ENCODE measurements around the gene EXD3.

EXD3 gene

DNA sequence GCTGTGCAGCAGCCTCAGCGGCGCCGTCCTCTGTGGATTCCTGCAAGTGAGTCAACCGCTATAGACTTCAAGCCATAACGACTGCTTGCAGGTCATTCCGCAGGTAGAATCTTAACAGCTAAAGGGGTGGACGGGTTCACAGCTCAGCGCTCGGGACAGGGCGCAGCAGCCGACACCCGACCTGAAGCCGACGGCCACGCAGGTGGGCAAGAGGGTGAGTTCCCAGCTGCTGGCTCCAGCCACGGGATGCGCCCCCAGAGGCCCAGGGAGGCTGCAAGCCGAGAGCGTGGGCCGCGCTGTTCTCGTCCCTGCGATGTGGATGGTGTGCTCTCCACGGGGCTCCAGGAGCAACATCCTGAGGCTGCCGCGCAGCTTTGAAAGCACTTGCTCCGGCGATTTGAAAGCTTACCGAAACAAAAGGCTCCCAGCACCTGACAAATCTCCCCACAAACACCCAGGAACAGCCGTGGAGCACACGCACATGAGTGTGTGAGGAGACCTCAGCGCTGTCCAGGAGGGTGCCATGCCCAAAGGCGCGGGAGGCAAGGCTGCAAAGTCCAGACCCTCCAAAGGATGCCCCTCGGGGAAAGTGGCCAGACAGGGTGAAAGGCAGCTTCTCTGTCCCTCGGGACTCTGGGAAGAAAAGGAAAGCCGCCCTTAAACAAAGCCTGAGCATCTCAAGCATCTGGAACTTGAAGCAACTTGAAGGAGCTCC lies 48.7 kb downstream of the EXD3 start:
- DNase-seq: no peak

DNA sequence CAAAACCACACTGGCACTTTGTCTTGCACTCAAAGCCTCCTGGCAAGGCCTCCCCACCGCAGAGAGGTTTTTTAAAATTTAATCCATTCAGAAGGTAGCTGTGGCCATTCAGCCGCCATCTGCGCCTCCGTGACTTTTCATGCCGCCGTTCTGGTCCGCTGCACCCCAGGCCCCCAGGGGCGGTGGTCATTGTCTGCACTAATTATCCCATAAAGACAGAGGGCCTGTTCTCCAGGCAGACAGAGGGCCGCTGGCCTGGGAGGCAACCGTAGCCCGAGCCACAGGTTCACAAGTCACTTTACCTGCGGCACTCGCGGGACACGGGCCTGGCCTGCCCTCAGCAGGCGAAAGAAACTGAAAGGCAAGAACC lies 49.4 kb downstream of the EXD3 start:
- no peak for DNase-seq

DNA sequence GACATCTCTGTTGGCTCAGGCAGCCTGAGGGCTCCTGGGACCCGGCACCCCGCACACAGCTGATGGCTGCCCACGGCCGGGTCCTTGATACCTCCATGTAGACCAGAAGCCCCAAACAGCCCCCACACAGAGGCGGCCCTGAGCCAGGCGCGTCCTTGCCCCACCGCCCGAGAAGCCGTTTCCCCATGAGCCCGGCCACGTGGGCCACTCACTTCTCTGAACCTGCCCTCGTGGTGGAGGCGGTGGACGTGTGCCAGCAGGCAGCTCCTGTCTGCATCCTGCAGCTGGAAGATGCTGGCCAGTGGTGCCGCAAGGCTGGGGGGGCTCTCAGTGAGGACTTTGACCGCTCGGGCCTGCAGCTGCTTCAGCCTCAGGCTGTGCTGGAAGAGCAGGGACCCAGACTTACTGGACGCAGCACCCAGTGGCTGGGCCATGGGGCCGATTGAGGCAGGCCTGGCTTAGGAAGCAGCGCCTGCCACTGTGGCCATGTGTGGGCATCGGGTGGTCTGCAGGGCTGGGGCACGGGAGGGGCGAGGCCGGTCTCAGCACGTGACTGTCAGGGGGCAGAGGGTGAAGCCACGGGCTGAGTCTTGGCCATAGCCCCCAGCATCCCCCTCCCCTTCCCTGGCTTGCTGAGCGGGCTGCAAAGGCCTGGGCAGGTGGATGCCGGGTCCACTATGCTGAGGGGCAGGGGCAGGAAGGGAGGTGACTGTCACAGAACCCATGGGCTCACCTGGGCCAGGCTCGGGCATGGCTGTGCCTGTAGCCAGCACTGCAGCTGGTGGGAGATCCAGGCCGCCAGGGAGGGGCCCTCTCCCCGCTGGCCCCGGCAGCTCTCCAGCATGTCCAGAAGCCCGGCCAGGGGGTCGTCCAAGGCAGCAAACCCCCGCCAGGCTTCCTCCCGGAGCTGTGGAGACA lies 50.0 kb downstream of the EXD3 start:
- no peak for DNase-seq

DNA sequence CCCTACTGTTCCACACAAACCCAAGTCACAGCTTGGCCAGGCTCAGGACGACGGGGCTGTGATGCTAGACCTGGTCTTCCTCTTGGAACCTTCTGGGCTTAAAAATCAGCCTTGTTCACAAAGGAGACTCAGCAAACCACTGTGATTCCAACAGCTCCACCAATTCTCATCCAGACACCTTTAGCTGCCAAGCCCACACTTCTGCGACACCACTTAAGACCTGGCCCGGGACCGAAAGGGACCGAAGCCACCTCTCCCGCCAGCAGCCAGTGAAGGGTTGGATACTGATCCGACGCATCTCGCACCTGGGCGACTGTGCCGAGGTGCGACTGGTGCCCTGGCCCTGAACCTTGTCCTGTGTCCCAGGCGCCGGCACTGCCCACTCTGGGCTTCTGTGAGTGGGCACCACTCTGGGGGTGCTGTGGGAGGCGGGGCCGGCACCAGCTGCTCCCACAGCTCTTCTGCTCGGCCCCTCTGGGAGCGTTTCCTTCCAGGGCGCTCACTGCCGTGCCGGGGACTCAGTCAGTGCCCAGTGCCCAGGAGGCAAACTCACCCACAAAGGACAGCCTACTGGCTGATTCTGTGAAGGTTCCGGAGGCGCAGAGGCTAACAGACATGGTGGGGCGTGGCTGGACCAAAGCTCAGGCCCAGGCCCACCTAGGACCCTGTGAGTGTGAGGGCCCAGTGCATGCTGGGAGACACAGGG lies 50.9 kb downstream of the EXD3 start:
- no peak for DNase-seq

DNA sequence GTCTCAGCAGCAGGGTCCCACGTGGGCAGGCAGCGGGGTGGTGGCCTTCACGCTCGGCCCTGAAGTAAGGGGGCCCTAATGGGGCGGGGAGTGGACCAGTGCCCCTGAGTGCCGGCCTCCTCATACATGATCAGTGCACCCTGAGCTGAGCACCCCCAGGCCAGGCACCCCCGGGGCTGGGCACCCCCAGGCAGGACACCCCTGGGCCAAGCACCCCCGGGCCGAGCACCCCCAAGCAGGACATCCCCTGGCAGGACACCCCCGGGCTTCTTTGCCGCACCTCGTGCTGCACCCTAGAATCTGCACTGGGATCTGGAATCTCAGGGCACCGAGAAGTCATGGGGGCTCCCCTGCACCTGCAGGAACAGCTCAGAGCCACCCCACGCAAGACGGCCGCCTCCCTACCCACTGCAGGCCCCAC lies 51.4 kb downstream of the EXD3 start:
- DNase-seq: no peak

DNA sequence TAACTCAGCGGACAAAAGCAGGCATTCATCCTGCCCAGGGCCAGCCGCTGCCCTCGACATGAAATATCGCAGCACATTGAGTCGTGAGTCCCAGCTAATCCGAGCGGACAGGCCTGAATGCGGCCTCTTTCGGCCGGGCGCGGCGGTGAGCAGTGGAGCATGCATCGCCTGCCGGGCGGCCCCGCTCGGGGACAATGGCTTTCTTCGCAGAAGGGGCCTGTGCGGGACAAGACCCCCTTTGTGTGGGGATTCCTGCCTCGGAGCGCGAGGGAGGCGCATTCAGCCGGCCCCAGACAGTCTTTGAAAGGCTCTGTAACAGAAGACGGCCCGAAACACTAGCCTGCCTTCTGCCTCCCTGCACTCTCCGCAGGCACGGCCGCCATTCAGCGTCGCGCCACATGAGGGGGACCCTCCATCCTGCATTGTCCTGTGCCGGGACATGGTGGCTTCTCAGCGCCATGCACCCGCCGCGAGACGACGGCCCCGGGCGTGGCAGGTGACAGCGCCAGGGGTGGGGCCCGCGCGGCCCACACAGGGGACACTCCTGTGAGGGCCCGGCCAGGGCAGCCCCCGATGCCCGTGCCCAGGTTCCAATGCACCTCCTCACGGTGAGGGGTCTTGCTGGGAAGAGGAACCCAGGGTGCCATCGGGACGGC lies 52.0 kb downstream of the EXD3 start:
- no peak for DNase-seq

DNA sequence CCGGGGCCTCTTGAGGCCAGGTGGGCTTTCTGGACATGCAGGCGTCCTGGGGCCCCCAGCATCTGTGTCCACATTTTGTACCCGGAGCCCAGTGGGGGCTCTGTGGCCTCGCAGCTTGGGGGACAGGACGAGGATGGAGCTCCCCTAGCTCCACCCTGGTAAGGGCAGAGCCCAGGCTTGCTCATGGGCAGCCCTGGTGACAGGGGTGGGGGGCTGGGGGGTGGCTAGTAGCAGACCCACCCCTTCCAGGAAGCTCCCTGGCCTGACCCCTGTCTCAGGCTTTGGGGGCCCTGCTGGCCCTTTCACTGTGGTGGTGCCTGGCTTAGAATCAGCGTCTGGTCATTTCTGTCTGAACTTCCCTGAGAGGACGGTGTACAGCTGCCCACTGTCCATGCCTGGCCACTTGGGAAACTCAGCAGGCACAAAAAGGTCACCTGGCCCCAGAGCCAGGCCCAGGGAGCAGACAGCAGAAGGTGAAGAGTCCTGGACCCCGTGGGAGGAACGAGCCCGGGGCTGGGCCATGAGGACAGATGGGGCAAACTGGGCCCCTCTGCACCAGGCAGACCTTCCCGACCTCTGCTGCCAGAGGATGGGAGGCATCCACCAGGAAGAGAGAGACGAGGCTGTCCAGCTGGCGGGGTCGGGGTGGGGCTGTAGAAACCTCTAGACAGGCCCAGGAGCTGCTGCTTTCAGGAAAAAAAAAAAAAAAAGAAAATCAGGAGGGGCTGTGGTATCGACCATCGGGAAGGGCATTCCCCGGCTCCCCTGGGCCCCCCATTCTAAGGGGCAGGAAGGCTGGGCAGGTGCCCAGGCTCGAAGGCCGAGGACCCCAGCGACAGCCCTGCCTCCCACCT lies 52.8 kb downstream of the EXD3 start:
- DNase-seq: no peak

DNA sequence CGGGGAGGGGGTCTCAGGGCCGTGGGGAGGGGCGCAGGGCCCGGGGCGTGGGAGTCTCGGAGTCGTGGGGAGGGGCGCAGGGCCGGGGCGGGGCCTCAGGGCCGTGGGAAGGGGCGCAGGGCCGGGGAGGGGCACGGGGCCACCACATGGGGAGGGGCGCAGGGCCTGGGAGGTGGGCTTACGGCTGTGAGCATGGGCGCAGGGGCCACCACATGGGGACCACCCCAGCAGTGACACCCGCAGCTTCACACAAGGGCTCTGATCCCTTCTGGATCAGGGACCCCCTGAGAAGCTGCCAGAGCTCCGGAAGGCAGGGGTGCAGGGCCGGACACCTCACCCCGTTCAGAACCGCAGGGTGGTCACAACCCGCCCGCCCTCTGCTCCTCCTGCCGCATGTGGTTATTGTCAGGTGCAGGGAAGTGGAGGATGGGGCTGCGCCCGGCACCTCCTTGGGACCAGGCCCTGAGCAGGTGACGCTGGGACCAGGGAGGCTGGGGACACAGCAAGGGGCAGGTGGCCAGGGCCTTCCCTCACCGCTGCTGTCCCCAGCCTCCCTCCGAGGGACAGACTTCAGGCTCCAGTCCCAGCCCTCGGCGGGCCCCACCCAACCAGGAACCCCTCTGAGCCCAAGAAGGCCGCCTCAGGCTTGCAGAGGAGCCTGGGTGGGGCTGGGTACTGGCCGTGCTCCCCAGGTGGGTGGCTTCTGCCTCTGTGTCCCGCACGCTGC lies 53.7 kb downstream of the EXD3 start:
- no peak for DNase-seq

DNA sequence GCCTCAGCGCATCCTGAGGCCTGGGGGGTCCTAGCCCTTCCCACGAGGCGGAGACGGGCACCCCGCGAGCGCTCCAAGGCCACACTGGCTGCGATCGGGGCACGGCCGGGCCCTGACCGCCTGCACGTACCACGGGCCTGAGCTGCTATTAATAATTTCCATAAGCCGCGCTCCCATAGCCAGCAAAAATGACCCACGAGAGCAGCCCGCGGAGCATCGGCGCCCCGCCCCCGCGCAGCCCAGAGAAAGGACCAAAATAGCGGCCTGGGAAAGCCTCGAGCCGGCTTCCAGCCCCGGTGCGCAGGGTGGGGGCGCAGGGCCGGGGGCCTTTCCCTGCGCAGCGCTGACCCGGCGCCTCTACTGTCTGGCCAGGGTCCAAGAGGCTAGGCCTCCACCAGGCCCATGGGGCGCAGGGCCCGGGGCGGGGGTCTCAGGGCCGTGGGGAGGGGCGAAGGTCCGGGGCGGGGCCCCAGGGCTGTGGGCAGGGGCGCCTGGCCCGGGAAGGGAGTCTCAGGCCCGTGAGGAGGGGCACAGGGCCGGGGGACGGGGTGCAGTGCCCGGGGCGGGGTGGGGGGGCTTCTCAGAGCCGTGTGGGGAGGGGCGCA lies 54.4 kb downstream of the EXD3 start:
- DNase-seq: no peak

DNA sequence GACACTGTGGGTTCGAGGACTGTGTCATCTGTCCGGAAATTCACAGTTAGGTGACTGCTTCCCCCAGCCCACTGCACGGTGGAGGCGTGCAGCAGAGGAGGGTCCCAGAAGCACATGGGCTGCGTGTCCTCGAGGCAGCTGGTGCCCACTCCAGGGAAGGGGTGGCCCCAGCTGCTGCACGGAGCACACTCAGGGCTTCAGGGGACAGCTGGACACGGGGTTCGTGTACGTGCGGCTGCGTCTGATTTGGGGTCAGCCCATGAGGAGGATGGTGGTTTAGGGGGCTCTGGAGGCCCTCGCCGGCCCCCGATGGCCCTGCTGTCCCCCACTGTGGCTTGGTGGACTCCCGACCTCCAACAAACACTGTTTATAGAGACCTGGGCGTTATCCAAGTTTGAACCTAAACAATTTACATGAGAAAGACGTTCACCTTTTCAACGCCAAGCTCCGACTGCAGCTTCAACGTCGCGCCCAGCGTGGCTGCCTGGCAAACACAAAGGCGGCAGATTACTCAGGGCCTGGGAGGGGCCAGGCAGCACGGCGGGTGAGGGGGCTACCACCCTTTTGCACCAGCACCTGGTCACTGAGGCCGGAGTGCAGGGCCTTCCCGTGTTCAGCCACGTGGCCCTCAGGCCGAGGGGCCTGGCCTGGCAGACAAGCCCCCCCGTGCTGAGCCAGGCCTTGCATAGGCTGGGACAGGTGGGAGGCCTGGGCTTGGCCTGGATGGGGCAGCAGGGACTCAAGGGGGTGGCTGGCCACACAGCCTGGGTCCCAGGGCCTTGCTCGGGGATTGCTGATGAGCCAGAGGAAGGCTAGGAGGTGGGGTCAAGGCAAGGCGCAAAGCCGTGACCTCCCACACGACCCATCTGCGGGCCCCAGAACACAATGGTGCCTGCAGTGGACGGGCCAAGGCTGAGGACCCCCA lies 55.2 kb downstream of the EXD3 start:
- no peak for DNase-seq

DNA sequence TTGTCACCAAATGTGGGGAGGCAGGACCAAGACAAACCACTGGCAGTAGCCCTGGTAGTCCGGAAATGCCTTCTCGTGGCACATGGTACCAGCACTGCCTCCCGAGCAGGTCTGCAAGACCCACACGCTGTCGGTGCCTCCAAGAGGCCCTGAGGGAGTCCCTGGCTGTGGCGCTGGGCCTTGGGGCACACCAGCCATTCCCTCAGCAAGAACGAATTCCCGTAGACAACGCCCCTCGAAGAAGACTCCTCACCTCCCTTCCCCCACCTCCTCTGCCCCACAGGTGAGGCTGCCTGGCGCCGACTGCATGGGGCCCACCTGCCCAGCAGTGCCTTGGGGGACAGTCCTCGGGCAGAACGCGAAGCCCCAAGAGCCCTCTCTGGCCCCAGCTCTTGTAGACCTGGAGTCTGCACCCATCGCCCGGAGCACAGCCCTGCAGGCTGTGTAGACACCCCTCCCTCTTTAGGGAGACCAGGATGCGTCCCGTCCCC lies 56.0 kb downstream of the EXD3 start:
- no peak for DNase-seq

DNA sequence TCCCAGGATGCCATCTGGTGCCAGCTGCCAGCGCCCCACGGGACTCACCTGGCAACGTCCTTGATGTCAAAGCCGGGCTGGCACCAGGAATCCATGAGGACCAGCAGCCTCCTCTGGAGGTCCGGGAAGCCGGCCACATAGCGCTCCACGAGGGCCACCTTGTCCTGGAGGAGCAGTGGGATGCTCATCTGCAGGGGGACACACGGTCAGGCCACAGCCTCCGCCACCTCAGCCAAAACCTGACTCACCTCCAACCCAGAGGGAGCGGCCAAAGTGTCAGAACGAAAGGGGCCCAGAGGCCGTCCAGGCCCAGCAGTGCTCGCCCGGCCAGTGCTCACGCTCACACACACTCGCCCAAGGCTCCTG lies 56.5 kb downstream of the EXD3 start:
- no peak for DNase-seq

DNA sequence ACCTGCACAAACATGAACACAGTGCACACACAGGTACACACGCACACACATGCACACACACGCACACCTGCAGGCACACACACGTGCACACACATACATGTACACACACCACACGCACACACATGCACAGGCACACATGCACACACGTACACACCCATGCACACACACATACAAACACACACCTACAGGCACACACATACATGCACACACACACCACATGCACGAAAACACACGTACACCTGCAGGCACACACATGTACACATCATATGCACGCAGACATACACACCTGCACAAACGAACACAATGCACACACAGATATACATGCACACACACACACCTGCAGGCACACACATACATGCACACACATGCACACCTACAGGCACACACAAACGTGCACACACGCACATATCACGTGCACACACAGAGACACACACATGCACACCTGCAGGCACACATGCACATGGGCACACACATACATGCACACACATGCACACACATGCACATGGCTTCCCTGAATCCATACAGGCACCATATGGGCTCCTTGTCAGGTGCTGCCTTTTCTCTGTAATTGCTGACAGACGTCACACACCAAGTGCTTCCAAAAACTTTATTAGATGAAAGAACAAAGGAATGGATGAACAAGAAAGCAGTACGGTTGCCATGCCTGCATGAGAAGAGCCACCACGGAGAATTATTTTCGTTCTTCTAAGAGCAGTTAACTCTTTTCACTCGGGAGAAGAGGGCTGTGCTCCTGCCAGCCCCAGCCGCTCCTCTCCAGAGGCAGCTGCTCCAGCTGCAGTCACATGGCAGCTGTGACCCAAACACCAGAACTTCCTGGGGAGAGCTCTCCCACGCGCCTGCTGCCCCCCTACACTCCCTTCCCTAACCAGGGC lies 57.2 kb downstream of the EXD3 start:
- no peak for DNase-seq

DNA sequence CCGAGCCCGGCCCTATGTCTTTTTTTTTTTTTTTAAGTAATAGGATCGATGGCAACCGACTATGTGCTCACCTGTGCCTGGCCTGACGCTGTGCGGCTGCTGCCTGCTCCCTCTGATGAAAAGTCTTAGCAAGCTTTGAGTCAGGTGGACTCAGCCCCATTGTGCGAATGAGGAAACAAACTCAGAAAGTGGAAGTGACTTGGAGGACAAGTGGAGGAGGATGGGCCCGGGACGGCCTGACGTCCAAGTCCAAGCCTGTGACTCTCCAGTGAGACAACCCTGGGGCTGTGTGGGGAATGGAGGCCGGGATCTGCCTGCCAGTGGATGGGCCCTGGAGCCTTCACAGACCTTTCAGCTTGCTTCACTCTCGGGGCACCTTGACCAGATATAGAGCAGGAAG lies 57.9 kb downstream of the EXD3 start:
- no peak for DNase-seq

DNA sequence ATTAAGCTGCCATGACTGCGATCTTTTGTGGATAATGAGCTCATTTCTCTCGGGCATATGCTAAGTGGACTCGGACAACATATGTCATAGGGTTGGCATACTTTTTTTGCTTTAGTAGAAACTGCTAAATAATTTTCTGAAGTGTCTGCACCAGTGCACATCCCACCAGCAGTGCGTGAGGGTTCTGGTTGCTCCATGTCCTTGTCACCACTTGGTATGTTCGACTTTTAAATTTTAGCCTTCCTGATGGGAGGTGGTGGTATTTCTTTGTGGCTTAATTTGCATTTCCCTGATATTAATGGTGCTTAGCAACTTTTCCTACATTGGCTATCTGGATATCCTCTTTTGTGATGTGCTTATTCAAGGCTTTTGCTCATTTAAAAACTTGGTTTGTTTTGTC lies 63.1 kb downstream of the EXD3 start:
- DNase-seq: no peak

DNA sequence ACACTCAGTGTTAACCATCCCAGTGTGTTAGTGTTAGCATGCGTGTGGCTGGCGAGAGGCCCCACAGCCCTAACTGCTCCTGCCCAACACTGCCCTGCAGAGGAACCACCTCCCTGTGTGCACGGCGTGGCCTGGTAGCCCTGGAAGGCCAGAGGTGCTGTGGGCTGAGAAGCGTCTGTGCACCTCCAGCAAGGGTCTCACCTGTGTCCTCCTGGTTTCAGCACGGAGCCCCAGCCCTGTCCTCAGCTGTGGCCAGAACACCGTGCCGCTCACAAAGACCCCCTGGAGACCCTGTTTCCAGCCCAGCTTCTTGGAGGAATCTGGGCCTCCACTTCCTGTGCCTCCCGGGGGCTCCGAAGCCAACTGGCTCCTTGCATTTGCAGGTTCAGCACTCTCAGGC lies 64.8 kb downstream of the EXD3 start:
- DNase-seq: no peak

DNA sequence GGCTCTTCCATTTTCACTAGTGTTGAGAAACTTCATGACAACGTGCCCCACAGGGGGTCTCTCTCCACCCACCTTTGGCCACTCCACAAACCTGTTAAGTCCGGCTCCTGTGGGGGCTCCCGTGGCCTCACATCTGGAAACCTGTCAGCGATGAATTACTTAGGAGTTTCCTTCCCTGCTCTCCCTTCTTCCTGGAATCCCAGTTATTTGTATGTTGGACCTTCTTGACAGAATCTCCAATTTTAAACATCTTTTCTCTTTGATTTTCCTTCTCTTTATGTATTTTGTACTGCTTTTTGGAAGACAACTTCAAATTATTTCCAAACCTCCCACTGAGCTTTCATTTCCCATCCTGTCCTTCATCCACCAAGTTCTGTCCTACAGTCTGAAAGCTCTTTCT lies 65.8 kb downstream of the EXD3 start:
- no peak for DNase-seq

DNA sequence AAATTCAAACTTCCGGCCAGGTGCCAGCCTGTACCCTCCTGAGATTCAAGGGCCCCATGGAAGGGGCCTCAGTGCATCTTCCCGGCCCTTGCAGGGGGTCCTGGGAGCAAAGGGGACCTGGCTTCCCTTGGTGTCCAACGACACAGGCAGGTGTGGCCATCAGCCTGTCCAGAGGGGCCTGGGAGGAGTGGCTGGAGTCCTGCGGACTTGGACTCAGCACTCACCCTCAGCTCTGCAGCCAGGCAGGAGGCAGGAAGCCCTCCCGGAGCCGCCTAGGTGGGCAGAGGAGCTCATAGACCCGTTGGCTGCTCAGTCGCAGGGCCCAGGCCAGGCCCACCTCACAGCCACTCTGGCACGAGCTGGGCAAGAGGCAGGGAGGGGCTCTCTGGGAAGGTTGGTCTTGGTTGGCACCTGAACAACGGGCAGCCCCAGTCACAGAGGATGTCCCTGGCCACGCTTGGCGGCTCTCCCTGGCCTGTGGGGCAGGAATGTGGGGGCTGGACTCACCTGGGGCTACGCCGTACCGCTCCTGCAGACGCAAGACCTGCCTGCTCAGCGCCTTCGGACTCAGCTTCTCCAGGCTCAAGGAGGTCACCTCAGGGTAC lies 67.1 kb downstream of the EXD3 start:
- DNase-seq: no peak
